ENCODE results near the gene PDE4D. TPM values are rescaled to one million over a fixed set of nuclear protein-coding genes. Genes with fewer than 3 reads are reported as not detected.

PDE4D gene
- total and polyA plus RNA-seq, 3 donors from 2014 or later: 7.8 to 13.9 (median 8.7) TPM

DNA sequence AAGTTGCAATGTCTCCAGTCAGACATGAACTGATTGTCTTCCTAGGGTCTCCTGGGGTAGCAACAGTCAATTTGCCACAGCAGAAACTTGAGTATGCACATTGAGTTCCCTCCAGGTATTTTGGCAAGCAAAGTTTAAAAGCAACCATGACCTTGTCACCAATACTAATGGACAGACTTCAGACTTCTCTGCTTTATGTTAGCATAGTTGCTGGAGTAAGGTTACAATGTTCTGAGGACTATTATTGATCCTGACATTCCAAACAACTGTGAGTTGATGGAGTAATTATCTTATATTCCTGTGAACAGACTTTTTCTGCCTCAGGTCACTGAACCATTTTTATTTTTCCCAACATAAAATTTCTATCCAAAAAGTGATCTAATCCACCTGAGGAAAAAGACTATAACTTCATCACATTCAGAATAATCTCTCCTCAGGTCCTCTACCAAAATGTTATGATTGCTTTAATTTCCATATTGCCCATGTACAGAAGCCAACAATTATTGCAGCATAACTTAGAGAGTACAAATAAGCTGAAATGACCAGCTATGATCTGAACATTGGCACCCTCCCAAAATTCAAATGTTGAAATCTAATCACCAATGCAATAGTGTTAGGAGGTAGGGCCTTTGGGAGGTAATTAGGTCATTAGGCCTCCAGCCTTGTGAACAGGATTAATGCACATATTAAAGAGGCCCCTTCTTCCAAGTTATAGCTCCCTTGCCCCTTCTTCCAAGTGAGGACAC lies 228.3 kb downstream of the PDE4D start:
- no peaks in the 10 kb centered on the region for H3K9me3 ChIP-seq
- H3K4me3 ChIP-seq: no peak overlapping the region
- no peaks in the 10 kb centered on the region for H3K4me1 ChIP-seq
- intact Hi-C loops (cut with DNase I; ENCODE audit: low total_unique reads): no loop called here
- no peak for TF ChIP-seq POLR2A (IDR thresholded peaks at IDR 0.05)
- TF ChIP-seq, protein P1, sequence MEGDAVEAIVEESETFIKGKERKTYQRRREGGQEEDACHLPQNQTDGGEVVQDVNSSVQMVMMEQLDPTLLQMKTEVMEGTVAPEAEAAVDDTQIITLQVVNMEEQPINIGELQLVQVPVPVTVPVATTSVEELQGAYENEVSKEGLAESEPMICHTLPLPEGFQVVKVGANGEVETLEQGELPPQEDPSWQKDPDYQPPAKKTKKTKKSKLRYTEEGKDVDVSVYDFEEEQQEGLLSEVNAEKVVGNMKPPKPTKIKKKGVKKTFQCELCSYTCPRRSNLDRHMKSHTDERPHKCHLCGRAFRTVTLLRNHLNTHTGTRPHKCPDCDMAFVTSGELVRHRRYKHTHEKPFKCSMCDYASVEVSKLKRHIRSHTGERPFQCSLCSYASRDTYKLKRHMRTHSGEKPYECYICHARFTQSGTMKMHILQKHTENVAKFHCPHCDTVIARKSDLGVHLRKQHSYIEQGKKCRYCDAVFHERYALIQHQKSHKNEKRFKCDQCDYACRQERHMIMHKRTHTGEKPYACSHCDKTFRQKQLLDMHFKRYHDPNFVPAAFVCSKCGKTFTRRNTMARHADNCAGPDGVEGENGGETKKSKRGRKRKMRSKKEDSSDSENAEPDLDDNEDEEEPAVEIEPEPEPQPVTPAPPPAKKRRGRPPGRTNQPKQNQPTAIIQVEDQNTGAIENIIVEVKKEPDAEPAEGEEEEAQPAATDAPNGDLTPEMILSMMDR (IDR thresholded peaks at IDR 0.05): no peak
- no peak overlapping the region for H3K27ac ChIP-seq
- no peaks in the 10 kb centered on the region for H3K36me3 ChIP-seq (ENCODE audit: low read depth, missing control alignments)
- no peaks in the 10 kb centered on the region for H3K27me3 ChIP-seq
- DNase-seq: no peak

DNA sequence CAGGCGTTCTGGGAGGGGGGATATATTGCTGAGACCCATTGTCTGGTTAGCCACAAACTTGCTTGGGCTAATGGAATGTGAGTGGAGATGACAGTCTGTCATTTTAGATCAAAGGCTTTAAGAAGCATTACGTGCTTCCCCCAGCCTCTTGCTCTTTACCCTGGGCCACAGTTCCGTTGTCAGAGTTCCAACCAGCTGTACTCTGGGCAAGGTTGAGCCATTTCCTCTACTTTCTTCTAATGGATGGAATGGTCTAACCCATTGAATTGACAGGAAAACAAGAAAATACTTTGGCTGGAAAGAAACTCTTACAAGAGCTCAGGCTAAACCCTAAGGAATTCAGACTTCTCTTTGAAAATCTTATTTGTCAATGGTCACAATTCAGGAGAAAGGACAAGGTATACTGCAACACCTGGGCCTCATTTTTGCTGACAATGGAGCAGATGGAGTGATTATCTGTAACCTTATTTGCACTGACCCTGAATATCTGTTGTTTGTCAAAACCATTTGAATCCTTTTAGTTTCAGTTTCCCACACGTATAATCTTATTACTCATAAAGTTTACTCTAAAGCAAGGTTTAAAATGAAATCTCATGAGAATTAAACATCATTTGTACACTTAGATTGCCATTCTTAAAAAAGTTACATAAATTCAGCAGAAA lies 231.4 kb downstream of the PDE4D start:
- 67 to 76% methylated on average over 4 of the region's 4 CpGs for WGBS, 2 donors
- no peak overlapping the region for H3K27ac ChIP-seq
- H3K4me3 ChIP-seq: no peak overlapping the region
- no peaks in the 10 kb centered on the region for H3K4me1 ChIP-seq
- intact Hi-C loops (cut with DNase I; ENCODE audit: low total_unique reads): no loop called here
- DNase-seq: no peak
- no peaks in the 10 kb centered on the region for H3K27me3 ChIP-seq
- no peak for TF ChIP-seq POLR2A (IDR thresholded peaks at IDR 0.05)
- TF ChIP-seq, protein P1 (IDR thresholded peaks at IDR 0.05): no peak
- no peaks in the 10 kb centered on the region for H3K36me3 ChIP-seq (ENCODE audit: low read depth, missing control alignments)
- no peaks in the 10 kb centered on the region for H3K9me3 ChIP-seq

DNA sequence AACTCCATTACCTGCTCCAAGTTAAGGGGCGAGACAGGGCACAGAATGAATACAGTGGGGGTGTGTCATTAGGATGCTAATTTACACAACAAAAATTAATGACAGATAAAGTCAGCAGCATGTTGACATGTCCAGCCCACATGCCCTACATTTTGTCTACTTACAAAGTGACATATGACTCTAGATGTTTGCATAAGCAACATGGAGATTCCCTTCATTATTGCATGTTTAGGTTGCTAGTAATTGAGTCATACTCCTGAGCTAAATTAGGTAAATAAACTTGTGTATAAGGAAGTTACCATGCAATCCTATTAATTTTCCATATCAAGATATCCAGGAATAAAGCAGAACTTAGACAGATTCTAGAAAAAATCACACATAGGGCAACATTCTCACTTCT lies 232.2 kb downstream of the PDE4D start:
- no peaks in the 10 kb centered on the region for H3K36me3 ChIP-seq (ENCODE audit: low read depth, missing control alignments)
- H3K9me3 ChIP-seq: no peaks in the 10 kb centered on the region
- no peaks in the 10 kb centered on the region for H3K4me1 ChIP-seq
- no peak overlapping the region for H3K4me3 ChIP-seq
- DNase-seq: no peak
- no peaks in the 10 kb centered on the region for H3K27me3 ChIP-seq
- TF ChIP-seq, protein P1 (IDR thresholded peaks at IDR 0.05): no peak
- no peak for TF ChIP-seq POLR2A (IDR thresholded peaks at IDR 0.05)
- intact Hi-C loops (cut with DNase I; ENCODE audit: low total_unique reads): no loop called here
- H3K27ac ChIP-seq: no peak overlapping the region
- 91 to 94% methylated on average over 1 of the region's 1 CpG for WGBS, 2 donors

DNA sequence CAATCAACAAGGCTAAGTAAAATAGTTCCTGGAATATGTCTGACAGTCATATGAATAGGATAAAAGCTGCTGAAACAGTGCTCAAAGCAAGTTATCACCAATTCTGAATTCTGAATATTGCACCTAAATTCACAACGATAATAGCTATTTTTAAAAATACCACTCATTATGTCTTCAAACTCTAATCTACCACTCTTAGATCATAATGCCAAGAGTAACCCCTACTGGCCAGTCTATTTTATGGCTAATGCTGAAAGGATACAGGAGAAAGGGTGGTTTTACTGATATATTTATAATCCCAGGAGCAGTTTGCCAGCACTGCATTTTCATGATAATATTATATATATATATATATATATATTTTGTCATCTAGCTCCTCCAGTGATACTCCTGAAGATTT lies 232.8 kb downstream of the PDE4D start:
- no peak overlapping the region for H3K4me3 ChIP-seq
- TF ChIP-seq, protein P1 (IDR thresholded peaks at IDR 0.05): peak in 1 of 3 experiments; percentile 30
- no peak for TF ChIP-seq POLR2A (IDR thresholded peaks at IDR 0.05)
- H3K4me1 ChIP-seq: no peaks in the 10 kb centered on the region
- H3K36me3 ChIP-seq (ENCODE audit: low read depth, missing control alignments): no peaks in the 10 kb centered on the region
- H3K27ac ChIP-seq: no peak overlapping the region
- H3K9me3 ChIP-seq: no peaks in the 10 kb centered on the region
- DNase-seq: no peak
- intact Hi-C loops (cut with DNase I; ENCODE audit: low total_unique reads): no loop called here
- WGBS, 2 donors: 26 to 32% methylated on average over 1 of the region's 1 CpG
- no peaks in the 10 kb centered on the region for H3K27me3 ChIP-seq
